Spleen (tissue), 7 donors: ENCODE measurements around the gene P4HTM.

Experiments
- POLR2A ChIP-seq, 3 donors: fragments of 450-650 bp; IDR thresholded peaks; one replicate each; pipeline ENCODE4 v1.5.1; 2017; ENCODE audit warnings: antibody characterized with exemption in 3 of 3, mild to moderate bottlenecking in 1 of 3
- TF ChIP-seq, protein P1 (sequence below), 11 experiments: fragments of 200-600 bp in 7 of 11; fragments of 450-650 bp in 4 of 11; sonication (generic) in 4 of 11; IDR thresholded peaks in 8 of 11; conservative IDR thresholded peaks in 3 of 11; 1 replicate in 7 of 11; 2 replicates in 4 of 11; pipeline versions ENCODE4 v1.4.0 to v1.8.0; 2016 to 2021; ENCODE audit warnings: antibody characterized with exemption in 11 of 11, inconsistent platforms in 4 of 11, mild to moderate bottlenecking in 1 of 11
- donor health status: DM: no; HTN: no; CAD: no; lungs with moderate emphysema.
- donor health status: DM: no; HTN: no; CAD: no.
- donor health status: DM: no; HTN: no; CAD: no.

DNA sequence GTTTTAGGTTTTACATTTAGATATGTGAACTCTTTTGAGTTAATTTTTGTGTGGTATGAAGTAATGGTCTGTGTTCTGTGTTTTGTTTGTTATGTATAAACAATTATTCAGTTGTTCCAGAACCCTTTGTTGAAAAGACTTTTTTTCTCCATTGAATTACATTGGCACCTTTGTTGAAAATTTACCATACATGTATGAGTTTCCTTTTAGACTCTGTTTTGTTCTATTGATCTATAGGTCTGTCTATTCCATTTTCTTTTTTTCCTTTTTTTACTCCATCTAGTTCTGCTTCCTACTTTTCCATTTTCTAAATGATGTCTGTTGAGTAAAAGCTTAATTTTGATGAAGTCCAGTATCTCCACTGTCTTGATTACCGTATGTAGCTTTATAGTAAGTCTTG lies 40.0 kb upstream of the P4HTM start:
- TF ChIP-seq, protein P1, sequence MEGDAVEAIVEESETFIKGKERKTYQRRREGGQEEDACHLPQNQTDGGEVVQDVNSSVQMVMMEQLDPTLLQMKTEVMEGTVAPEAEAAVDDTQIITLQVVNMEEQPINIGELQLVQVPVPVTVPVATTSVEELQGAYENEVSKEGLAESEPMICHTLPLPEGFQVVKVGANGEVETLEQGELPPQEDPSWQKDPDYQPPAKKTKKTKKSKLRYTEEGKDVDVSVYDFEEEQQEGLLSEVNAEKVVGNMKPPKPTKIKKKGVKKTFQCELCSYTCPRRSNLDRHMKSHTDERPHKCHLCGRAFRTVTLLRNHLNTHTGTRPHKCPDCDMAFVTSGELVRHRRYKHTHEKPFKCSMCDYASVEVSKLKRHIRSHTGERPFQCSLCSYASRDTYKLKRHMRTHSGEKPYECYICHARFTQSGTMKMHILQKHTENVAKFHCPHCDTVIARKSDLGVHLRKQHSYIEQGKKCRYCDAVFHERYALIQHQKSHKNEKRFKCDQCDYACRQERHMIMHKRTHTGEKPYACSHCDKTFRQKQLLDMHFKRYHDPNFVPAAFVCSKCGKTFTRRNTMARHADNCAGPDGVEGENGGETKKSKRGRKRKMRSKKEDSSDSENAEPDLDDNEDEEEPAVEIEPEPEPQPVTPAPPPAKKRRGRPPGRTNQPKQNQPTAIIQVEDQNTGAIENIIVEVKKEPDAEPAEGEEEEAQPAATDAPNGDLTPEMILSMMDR (IDR thresholded peaks at IDR 0.05 in 8 of 11, conservative IDR thresholded peaks at IDR 0.05 in 3 of 11), result no peak
- no peak for TF ChIP-seq POLR2A (IDR thresholded peaks at IDR 0.05)
